Keratinocyte (primary cell): ENCODE measurements around the gene FOXK2. TPM values are rescaled to one million over a fixed set of nuclear protein-coding genes. Genes with fewer than 3 reads are reported as not detected.

Experiments used
- DNase-seq: peaks from one replicate; pipeline ENCODE4 v3.0.0-alpha.2; 2011; ENCODE audit warnings: low read depth, missing footprints, low spot score
- FAIRE-seq: peaks from 2 replicates; lab custom pipeline; 2011; peaks lifted over from hg19 to GRCh38; lab: Jason Lieb, UNC
- H2AFZ ChIP-seq: 2 replicates; pipeline ENCODE4 v1.6.0; 2012; ENCODE audit warnings: low read length, control low read depth, inconsistent platforms; ENCODE audit not compliant: control insufficient read depth
- H3K27ac ChIP-seq: 2 replicates; pipeline ENCODE4 v1.5.1; 2011; ENCODE audit warnings: low read length; ENCODE audit not compliant: control insufficient read depth, insufficient read depth
- H3K27me3 ChIP-seq: 3 replicates; pipeline ENCODE4 v1.6.0; 2011; ENCODE audit warnings: low read length; ENCODE audit not compliant: control insufficient read depth, insufficient read depth; ENCODE audit errors: extremely low read depth
- H3K36me3 ChIP-seq, 2 experiments: 2 replicates in 1 of 2; 3 replicates in 1 of 2; pipeline ENCODE4 v1.5.1; 2011; ENCODE audit warnings: low read length in 2 of 2, mild to moderate bottlenecking in 1 of 2; ENCODE audit not compliant: control insufficient read depth in 2 of 2, insufficient read depth in 2 of 2; ENCODE audit errors: extremely low read depth in 1 of 2
- H3K4me1 ChIP-seq: 3 replicates; pipeline ENCODE4 v1.5.1; 2011; ENCODE audit warnings: low read length; ENCODE audit not compliant: control insufficient read depth, insufficient read depth; ENCODE audit errors: extremely low read depth
- H3K4me2 ChIP-seq: 3 replicates; pipeline ENCODE4 v1.6.0; 2011; ENCODE audit warnings: low read depth, low read length; ENCODE audit not compliant: control insufficient read depth, insufficient read depth; ENCODE audit errors: extremely low read depth
- H3K4me3 ChIP-seq, 3 experiments: fragments of 200-600 bp in 1 of 3; sonication (generic) in 1 of 3; 2 replicates in 2 of 3; 3 replicates in 1 of 3; pipeline ENCODE4 v1.5.1; 2011 to 2016; ENCODE audit warnings: low read length in 3 of 3, mild to moderate bottlenecking in 3 of 3, control low read depth in 2 of 3, inconsistent platforms in 1 of 3, low read depth in 1 of 3, mixed read lengths in 1 of 3, mixed run types in 1 of 3, moderate library complexity in 1 of 3; ENCODE audit not compliant: control insufficient read depth in 2 of 3, insufficient read depth in 2 of 3; ENCODE audit errors: extremely low read depth in 1 of 3
- H3K79me2 ChIP-seq: 2 replicates; pipeline ENCODE4 v1.6.0; 2012; ENCODE audit warnings: low read length; ENCODE audit not compliant: control insufficient read depth, insufficient read depth
- H3K9ac ChIP-seq: 3 replicates; pipeline ENCODE4 v1.6.0; 2011; ENCODE audit warnings: low read length; ENCODE audit not compliant: control insufficient read depth, insufficient read depth; ENCODE audit errors: extremely low read depth
- H3K9me1 ChIP-seq: 3 replicates; pipeline ENCODE4 v1.6.0; 2011; ENCODE audit warnings: low read length; ENCODE audit not compliant: control insufficient read depth, insufficient read depth; ENCODE audit errors: extremely low read depth
- H3K9me3 ChIP-seq: 2 replicates; pipeline ENCODE4 v1.5.1; 2012; ENCODE audit warnings: low read depth, low read length; ENCODE audit not compliant: control insufficient read depth
- H4K20me1 ChIP-seq: 3 replicates; pipeline ENCODE4 v1.6.0; 2011; ENCODE audit warnings: low read length; ENCODE audit not compliant: control insufficient read depth, insufficient read depth; ENCODE audit errors: extremely low read depth
- CTCF ChIP-seq, 3 experiments: IDR thresholded peaks in 1 of 3; conservative IDR thresholded peaks in 1 of 3; optimal IDR thresholded peaks in 1 of 3; 2 replicates in 2 of 3; 3 replicates in 1 of 3; pipeline versions ENCODE3 to v1.5.1; 2011; ENCODE audit warnings: low read length in 3 of 3, mild to moderate bottlenecking in 3 of 3, moderate library complexity in 2 of 3, control low read depth in 1 of 3, inconsistent platforms in 1 of 3; ENCODE audit not compliant: insufficient read depth in 2 of 3; ENCODE audit errors: extremely low read depth in 1 of 3
- EZH2 ChIP-seq: IDR thresholded peaks from one replicate; pipeline ENCODE4 v1.6.1; 2012; ENCODE audit warnings: inconsistent platforms, mild to moderate bottlenecking, low read length, moderate library complexity
- dilution Hi-C: fragments of 300-500 bp; cut with MboI; formaldehyde crosslinking; loops from one replicate; pipeline ENCODE4 v1.7.0; 2020; ENCODE audit warnings: low sequenced_read_pairs; ENCODE audit not compliant: extremely low pct_ligation_motif_present
- polyA plus RNA-seq, 5 experiments: library from polyadenylated mRNA; depleted of rRNA in 3 of 5; stranded (reverse) in 3 of 5; stranded (forward) in 1 of 5; unstranded in 1 of 5; fragments of >200 nt; gene quantifications; 1 replicate in 1 of 5; 2 replicates in 3 of 5; 3 replicates in 1 of 5; pipeline versions ENCODE4 v1.2.1 to v1.2.3, GENCODE V29; 2011 to 2012; ENCODE audit warnings: missing spikeins in 2 of 5, low read depth in 1 of 5, low replicate concordance in 1 of 5

Gene FOXK2
- polyA plus RNA-seq, 1 donor (not counting 4 experiments of a cell fraction or from before 2014, with no cell fraction given), result 43.9 TPM

GRCh38 chr17:82638183-82638773 lies 118.7 kb downstream of the FOXK2 start:
- Histone ChIP-seq H2AFZ (no peak overlapping the region), H3K27me3 (no peaks in the 10 kb centered on the region), H3K36me3 (peaks cover 15 to 30% of the 10 kb centered on the region in 2 experiments), H3K27ac (no peak overlapping the region), H3K9ac (no peak overlapping the region), H3K4me3 (no peak overlapping the region), H3K4me2 (no peak overlapping the region), H3K9me3 (peaks cover 2% of the 10 kb centered on the region), H4K20me1 (peaks cover 8% of the 10 kb centered on the region), H3K9me1 (no peaks in the 10 kb centered on the region), H3K79me2 (peaks cover 91% of the 10 kb centered on the region), H3K4me1 (peaks cover 3% of the 10 kb centered on the region)
- DNase-seq (no peak), FAIRE-seq (no peak)
- TF ChIP-seq CTCF (optimal IDR thresholded peaks at IDR 0.05 in 1 of 3, IDR thresholded peaks at IDR 0.05 in 1 of 3, conservative IDR thresholded peaks at IDR 0.05 in 1 of 3; ENCODE audit: extremely low read depth in 1 of 3, insufficient read depth in 2 of 3, low read length in 3 of 3) (no peak), EZH2 (no peak)
- dilution Hi-C loops, result no loop called here

- H3K9me1 ChIP-seq, result no peaks in the 10 kb centered on the region
- no peaks in the 10 kb centered on the region for H3K27me3 ChIP-seq
- peaks cover 3% of the 10 kb centered on the region for H3K4me1 ChIP-seq
- TF ChIP-seq CTCF (optimal IDR thresholded peaks at IDR 0.05 in 1 of 3, IDR thresholded peaks at IDR 0.05 in 1 of 3, conservative IDR thresholded peaks at IDR 0.05 in 1 of 3; ENCODE audit: extremely low read depth in 1 of 3, insufficient read depth in 2 of 3, low read length in 3 of 3) (no peak), EZH2 (no peak)
- no peak overlapping the region for H3K4me3 ChIP-seq
- H3K4me2 ChIP-seq, result no peak overlapping the region
- H2AFZ ChIP-seq, result no peak overlapping the region
- H3K9me3 ChIP-seq, result peaks cover 2% of the 10 kb centered on the region
- DNase-seq (no peak), FAIRE-seq (no peak)
- H3K9ac ChIP-seq, result no peak overlapping the region
- peaks cover 22 to 41% of the 10 kb centered on the region in 2 experiments for H3K36me3 ChIP-seq
- peaks cover 11% of the 10 kb centered on the region for H4K20me1 ChIP-seq
- H3K79me2 ChIP-seq, result peaks cover 94% of the 10 kb centered on the region
- no peak overlapping the region for H3K27ac ChIP-seq
- dilution Hi-C loops, result no loop called here
Observed at GRCh38 chr17:82639628-82640027, 120.1 kb downstream of the FOXK2 start.
